Immature natural killer cell (primary cell): Measurements from ENCODE around the gene NAA10. TPM values are rescaled to one million over a fixed set of nuclear protein-coding genes. Genes with fewer than 3 reads are reported as not detected.

Experiments used
- DNase-seq, 3 donors: peaks; one replicate each; pipeline ENCODE4 v3.0.0; 2022; ENCODE audit warnings: mixed read lengths in 1 of 3
- H3K27ac Mint-ChIP-seq, 6 donors: one replicate each; pipeline ENCODE4 v1.8.0; 2020; ENCODE audit warnings: mixed read lengths in 6 of 6, mild to moderate bottlenecking in 5 of 6, inconsistent platforms in 4 of 6, moderate library complexity in 3 of 6
- H3K27me3 Mint-ChIP-seq, 3 donors: one replicate each; pipeline ENCODE4 v1.8.0; 2020 to 2021; ENCODE audit warnings: low read depth in 3 of 3, mild to moderate bottlenecking in 3 of 3, mixed read lengths in 3 of 3, moderate library complexity in 3 of 3, inconsistent platforms in 1 of 3
- H3K36me3 Mint-ChIP-seq, 3 donors: one replicate each; pipeline ENCODE4 v1.8.0; 2020; ENCODE audit warnings: mixed read lengths in 3 of 3, inconsistent platforms in 2 of 3, mild to moderate bottlenecking in 2 of 3
- H3K4me1 Mint-ChIP-seq, 2 donors: one replicate each; pipeline ENCODE4 v1.8.0; 2020; ENCODE audit warnings: inconsistent platforms in 2 of 2, mild to moderate bottlenecking in 2 of 2, mixed read lengths in 2 of 2, moderate library complexity in 1 of 2
- H3K4me3 Mint-ChIP-seq, 5 donors: one replicate each; pipeline ENCODE4 v1.8.0; 2020; ENCODE audit warnings: mild to moderate bottlenecking in 5 of 5, mixed read lengths in 5 of 5, inconsistent platforms in 3 of 5, moderate library complexity in 3 of 5
- H3K9me3 Mint-ChIP-seq, 6 donors: one replicate each; pipeline ENCODE4 v1.8.0; 2020; ENCODE audit warnings: mild to moderate bottlenecking in 6 of 6, mixed read lengths in 6 of 6, inconsistent platforms in 4 of 6, moderate library complexity in 3 of 6
- polyA plus RNA-seq, 3 donors: library from polyadenylated mRNA; unstranded; fragments of 300-500 nt; fragmentation: Illumina TruSeq; gene quantifications; one replicate each; pipeline ENCODE4 v1.2.3, GENCODE V29; 2021

Gene NAA10
- polyA plus RNA-seq, 3 donors from 2014 or later, result 70.6 to 126 (median 104) TPM

DNA sequence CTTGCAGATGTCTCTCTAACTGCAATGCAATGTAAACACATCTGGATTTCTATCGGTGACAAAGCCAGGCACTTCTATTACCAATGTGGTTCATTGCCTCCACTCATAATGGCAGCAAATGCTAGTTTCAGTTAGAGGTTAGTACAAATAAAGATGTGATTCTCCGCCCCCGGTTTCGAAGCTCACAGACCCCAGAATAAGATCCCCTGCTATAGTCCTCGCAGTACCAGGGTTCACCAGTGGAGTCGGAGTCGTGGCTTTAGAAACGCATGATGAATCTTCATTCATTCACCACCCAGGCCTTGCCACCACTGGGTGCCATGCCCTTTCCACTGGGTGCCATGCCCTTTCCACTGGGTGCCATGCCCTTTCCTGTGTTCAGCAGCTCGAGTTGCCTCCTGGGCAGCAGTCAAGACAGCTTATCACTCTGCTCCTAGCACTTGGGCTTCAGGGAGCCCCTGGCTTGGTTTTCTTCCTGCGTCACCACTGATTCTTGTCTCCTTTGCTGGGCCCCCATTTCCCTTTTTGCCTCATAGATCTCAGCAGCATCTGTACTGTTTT, 3.5 kb upstream of the NAA10 start:
- Mint-ChIP-seq H3K4me1 (peaks cover 14 to 20% of the 10 kb centered on the region in 2 donors), H3K36me3 (no peaks in the 10 kb centered on the region), H3K27me3 (peaks cover 0 to 8% (median 0%) of the 10 kb centered on the region in 3 donors), H3K9me3 (no peaks in the 10 kb centered on the region), H3K27ac (no peak overlapping the region), H3K4me3 (no peak overlapping the region)
- DNase-seq, result no peak

DNA sequence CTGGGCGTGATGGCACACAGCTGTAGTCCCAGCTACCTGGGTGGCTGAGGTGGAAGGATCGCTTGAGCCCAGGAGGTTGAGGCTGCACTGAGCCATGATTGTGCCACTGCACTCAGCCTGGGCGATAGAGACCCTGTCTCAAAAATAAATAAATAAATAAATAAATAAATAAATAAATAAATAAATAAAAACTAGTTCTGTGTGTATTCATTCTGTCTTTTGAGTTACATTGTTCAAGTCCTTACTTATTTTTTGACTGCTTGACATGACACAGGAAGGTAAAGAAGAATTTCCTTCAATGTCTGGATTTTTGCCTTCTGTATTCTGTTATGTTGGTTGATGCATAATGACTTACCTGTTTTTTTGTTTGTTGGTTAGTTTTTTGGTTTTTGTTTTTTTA, 2.2 kb upstream of the NAA10 start:
- Mint-ChIP-seq H3K27ac (peak overlapping the region in 1 of 6 donors; percentile 62), H3K4me1 (peaks cover 14 to 20% of the 10 kb centered on the region in 2 donors), H3K4me3 (no peak overlapping the region)

DNA sequence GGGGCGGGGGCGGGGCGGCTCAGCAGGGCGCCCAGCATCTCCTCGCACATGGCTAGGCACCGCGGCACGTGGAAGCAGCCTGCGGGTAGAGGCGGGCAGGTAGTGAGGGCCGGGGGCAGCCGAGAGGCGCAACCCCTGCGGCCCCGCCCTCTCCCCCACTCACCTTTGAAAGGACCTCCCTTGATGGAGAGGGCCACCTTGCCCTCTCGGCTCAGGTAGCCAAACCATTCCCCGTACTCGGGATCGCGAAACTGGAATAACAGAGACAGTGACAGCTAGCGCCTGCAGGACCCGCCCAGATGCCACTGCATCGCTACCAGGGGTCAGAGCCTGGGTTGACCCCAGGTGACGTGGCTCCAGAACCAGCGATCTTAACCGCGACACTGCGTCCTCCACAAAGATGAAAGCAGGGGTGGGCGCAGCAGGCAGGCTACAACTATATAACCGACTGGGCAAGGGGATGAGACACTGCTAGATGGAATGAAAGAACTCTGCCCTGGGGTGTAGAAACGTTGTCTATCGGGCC, 552 bp upstream of the NAA10 start:
- Mint-ChIP-seq H3K36me3 (peaks cover 0 to 3% (median 3%) of the 10 kb centered on the region in 3 donors), H3K27ac (peak overlapping the region in 4 of 6 donors; percentile 50 to 66 (median 60)), H3K9me3 (no peaks in the 10 kb centered on the region), H3K4me3 (peak overlapping the region; percentile 33 to 74 (median 73)), H3K27me3 (peaks cover 0 to 10% (median 0%) of the 10 kb centered on the region in 3 donors), H3K4me1 (peaks cover 9 to 16% of the 10 kb centered on the region in 2 donors)
- no peak for DNase-seq

More for the DNA sequence above, 2.2 kb upstream of the NAA10 start:
- Mint-ChIP-seq H3K9me3 (no peaks in the 10 kb centered on the region), H3K36me3 (no peaks in the 10 kb centered on the region), H3K27me3 (peaks cover 0 to 8% (median 0%) of the 10 kb centered on the region in 3 donors)
- DNase-seq, result no peak

DNA sequence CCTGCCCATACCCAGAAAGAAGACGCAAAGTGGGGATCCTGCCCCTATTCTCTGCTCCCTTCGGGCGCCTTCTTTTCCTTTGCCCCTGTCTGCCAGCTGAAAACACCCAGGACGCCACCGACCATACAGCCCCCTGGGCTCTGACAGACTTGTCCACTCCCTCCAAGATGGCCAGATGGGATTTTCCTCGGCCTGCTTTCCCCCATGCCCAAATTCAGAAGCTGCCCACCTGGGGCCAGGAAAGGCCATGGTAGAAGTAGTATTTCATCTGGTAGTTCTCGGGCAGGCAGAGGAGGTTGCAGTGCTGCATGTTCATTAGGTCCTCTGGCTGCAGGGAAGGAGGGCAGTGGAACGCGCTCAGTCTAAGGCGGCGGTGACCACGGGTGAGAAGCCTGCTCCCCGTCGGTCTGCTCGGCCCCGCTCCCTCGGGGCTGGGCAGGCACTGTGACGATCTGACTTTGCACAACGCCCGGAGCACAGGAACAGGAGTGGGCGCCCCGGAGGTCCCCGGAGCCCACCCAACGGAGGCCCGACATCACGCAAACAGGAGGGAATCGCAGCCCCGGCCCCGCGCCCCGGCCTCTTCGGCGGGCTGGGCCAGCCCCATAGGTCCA, 582 bp downstream of the NAA10 start:
- Mint-ChIP-seq H3K4me1 (peaks cover 11 to 17% of the 10 kb centered on the region in 2 donors), H3K27ac (peak overlapping the region in 5 of 6 donors; percentile 67 to 83 (median 80)), H3K27me3 (peaks cover 0 to 6% (median 0%) of the 10 kb centered on the region in 3 donors), H3K9me3 (no peaks in the 10 kb centered on the region), H3K36me3 (peaks cover 0 to 3% (median 3%) of the 10 kb centered on the region in 3 donors), H3K4me3 (peak overlapping the region; percentile 82 to 88 (median 85))
- no peak for DNase-seq

DNA sequence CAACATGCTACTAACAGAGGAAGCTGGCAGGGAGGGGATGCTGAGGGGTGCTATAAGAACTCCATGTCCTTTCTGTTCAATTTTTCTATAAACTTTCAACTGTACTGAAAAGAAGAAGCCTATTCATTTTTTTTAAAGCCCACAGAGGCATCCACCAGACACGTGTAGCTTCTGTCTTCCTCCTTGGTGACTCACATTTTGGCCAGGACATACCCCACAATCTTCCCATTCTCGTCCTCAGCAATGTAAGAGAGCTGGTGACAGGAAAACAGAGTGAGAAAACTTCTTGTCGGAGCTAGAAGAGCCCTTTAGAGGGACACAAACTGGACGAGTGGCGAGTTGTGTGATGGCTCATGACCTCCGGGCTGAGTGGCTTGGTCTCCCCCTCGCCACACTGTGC, 1.1 kb downstream of the NAA10 start:
- no peaks in the 10 kb centered on the region for H3K9me3 Mint-ChIP-seq
- DNase-seq, result no peak
- H3K36me3 Mint-ChIP-seq, result peaks cover 0 to 3% (median 3%) of the 10 kb centered on the region in 3 donors
- H3K4me1 Mint-ChIP-seq, result peaks cover 16 to 21% of the 10 kb centered on the region in 2 donors
- peak overlapping the region in 5 of 6 donors; percentile 67 to 83 (median 80) for H3K27ac Mint-ChIP-seq
- peaks cover 0 to 6% (median 0%) of the 10 kb centered on the region in 3 donors for H3K27me3 Mint-ChIP-seq
- H3K4me3 Mint-ChIP-seq, result peak overlapping the region; percentile 82 to 88 (median 85)

DNA sequence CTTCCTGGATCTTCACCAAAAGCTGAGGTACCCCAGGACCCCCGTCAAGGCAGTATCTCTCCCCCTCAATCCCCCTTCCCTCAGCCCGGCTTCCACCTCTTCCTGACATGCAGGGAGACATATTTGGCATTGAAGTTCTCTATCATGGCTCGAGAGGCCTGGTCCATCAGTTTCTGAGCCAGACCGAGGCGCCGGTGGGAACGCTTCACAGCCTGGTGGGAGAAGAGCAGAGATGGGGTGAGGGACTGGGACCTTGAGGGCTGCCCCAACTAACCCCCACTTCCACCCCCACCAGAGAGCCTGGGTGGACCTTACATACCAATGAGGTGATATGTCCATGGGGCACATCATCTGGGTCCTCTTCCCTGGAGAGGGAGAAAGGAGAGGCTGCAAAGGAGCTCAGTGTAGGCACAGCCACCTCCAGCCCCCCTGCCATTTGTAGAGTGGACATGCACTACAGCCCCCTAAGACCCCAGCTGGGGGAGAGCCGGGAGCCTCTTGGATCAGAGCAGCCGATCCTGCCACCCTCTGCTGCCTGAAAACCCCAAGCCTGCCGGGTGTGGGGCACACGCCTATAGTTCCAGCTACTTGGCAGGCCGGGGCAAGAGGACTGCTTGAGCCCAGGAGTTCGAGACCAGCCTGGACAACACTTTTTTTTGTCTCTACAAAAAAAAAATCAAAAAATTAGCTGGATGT, 2.5 kb downstream of the NAA10 start:
- Mint-ChIP-seq H3K4me1 (peaks cover 28 to 30% of the 10 kb centered on the region in 2 donors), H3K36me3 (peaks cover 0 to 3% (median 3%) of the 10 kb centered on the region in 3 donors), H3K27ac (no peak overlapping the region), H3K9me3 (no peaks in the 10 kb centered on the region), H3K4me3 (no peak overlapping the region), H3K27me3 (peaks cover 4 to 12% (median 5%) of the 10 kb centered on the region in 3 donors)
- DNase-seq, result no peak

DNA sequence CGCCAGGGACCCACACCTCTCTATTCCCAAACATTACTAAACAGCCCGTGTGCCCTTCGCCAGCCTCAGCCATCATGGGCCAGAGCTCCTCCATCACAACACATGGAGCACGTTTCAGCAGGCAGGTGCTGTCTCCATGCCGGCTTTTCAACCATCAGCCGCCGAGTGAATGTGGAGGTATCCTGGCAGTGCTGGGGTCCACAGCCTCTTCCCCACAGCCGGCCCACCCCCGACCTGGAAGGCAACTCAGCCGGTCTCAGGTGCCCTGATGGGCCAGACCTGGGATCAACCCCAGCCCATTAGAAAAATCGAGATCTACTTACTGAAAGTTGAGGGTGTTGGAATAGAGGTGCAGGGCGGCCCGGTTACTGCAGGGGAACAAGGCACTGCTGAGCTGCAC, 3.1 kb downstream of the NAA10 start:
- Mint-ChIP-seq H3K36me3 (peaks cover 0 to 3% (median 3%) of the 10 kb centered on the region in 3 donors), H3K27ac (peak overlapping the region in 4 of 6 donors; percentile 16 to 72 (median 51)), H3K27me3 (peaks cover 9 to 16% (median 9%) of the 10 kb centered on the region in 3 donors), H3K4me3 (no peak overlapping the region), H3K4me1 (peaks cover 34 to 36% of the 10 kb centered on the region in 2 donors), H3K9me3 (no peaks in the 10 kb centered on the region)
- no peak for DNase-seq

DNA sequence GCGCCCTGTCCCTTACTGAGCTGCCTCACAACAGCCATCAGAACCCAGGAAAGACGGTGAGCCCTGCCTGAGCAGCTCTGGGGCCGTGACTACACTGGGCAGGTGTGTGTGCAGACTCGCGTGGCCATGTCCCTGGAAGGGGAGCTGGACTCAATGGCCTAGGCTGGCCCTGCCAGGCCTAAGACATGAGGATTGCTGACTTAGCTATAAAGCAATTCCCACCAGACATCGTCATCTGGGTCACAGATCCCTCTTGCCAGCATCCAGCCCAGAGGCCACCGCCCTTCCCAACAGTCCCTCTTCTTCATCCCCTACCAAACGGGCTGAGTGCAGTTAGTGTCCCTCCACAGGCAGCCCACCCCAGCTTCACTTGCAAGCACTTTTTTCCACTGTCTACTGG, 3.7 kb downstream of the NAA10 start:
- peak overlapping the region in 1 of 5 donors; percentile 12 for H3K4me3 Mint-ChIP-seq
- H3K27ac Mint-ChIP-seq, result peak overlapping the region in 5 of 6 donors; percentile 11 to 72 (median 34)
- peaks cover 36 to 39% of the 10 kb centered on the region in 2 donors for H3K4me1 Mint-ChIP-seq

DNA sequence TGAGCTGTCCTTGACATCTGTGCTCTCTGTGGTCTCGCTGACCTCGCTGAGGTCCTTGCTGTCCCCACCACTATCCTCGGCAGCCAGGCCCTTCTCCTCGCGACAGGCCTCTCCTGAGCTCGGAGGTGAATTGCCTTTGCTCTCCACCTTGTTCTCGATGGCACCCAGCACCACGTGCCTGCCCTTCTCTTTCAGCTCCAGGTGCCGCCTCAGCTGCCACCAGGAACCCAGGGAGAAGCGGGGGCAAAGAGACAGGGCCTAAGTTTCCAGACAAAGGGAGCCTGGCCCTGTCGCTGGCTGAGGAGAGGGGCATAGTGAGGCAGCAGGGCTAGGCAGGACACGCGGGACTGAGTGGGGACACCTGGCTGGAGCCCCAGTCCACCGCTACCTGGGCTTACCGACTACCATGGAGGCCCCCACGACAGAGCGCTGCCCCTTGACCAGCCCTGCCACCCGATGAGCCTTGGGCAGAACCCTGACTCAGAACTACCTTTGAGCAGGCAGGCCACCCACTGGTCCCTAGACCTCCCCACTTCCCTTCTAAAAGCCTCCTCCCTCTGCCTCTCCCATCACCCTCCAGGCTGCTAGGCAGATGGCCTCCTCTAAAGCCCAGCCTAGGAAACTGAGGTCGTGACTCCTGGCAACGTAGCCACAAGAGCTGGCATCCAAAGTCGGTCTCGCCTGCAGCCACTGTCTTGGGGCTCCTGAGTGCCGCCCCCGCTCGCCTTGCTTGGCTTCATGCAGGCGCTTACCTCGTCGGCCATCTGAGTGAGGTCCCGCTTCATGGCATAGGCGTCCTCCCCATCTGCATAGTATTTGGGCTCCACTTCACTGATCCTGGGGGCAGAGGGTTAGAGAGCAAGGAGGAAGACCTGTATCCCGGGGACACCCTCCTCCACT, 4.6 kb downstream of the NAA10 start:
- H3K36me3 Mint-ChIP-seq, result peaks cover 0 to 3% (median 3%) of the 10 kb centered on the region in 3 donors
- H3K9me3 Mint-ChIP-seq, result peaks cover 0 to 1% (median 0%) of the 10 kb centered on the region in 6 donors
- peak overlapping the region in 3 of 6 donors; percentile 23 to 57 (median 44) for H3K27ac Mint-ChIP-seq
- peaks cover 39 to 42% of the 10 kb centered on the region in 2 donors for H3K4me1 Mint-ChIP-seq
- no peak for DNase-seq
- peak overlapping the region in 1 of 5 donors; percentile 18 for H3K4me3 Mint-ChIP-seq
- H3K27me3 Mint-ChIP-seq, result peaks cover 16 to 19% (median 17%) of the 10 kb centered on the region in 3 donors

More for the DNA sequence above, 3.7 kb downstream of the NAA10 start:
- no peaks in the 10 kb centered on the region for H3K9me3 Mint-ChIP-seq
- DNase-seq, result no peak
- peaks cover 11 to 17% (median 12%) of the 10 kb centered on the region in 3 donors for H3K27me3 Mint-ChIP-seq
- peaks cover 0 to 3% (median 3%) of the 10 kb centered on the region in 3 donors for H3K36me3 Mint-ChIP-seq

DNA sequence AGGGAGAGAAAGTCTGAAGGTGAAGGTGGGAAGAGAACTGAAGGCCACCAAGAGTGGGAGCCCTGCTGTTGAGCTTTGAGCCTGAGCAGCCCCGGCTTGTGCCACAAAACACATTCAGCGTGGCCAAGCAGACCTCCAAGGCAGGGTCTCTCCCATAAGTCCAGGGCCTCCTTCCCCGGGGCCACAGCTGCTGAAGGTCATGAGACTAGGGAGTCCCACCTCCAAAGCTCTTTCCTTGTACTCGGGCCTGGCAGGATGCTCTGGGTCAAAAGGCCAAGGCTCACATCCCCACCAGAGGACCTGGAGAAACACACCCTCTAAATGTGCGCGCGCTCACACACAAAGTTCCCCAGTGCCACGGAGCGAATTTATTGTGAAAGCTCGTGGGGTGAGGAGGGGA, 5.3 kb downstream of the NAA10 start:
- Mint-ChIP-seq H3K27me3 (peaks cover 17 to 21% (median 19%) of the 10 kb centered on the region in 3 donors), H3K4me1 (peaks cover 46 to 49% of the 10 kb centered on the region in 2 donors), H3K4me3 (no peak overlapping the region), H3K9me3 (peaks cover 0 to 1% (median 0%) of the 10 kb centered on the region in 6 donors), H3K36me3 (peaks cover 0 to 3% (median 3%) of the 10 kb centered on the region in 3 donors), H3K27ac (peak overlapping the region in 5 of 6 donors; percentile 54 to 99 (median 96))
- DNase-seq, result no peak

DNA sequence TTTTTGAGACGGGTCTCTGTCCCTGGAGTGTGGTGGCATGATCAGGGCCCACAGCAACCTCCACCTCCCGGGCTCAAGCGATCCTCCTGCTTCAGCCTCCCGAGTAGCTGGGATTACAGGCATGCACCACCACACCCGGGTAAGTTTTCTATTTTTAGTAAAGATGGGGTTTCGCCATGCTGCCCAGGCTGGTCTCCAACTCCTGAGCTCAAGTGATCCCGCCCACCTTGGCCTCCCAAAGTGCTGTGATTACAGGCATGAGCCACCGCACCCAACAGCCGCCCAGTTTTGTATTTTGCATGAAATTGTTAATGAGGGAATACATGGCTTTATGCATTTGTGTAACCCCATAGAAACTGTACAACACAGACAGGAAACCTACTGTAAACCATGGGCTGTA, 6.0 kb downstream of the NAA10 start:
- DNase-seq, result no peak
- peak overlapping the region; percentile 44 to 95 (median 92) for H3K4me3 Mint-ChIP-seq
- peaks cover 17 to 21% (median 19%) of the 10 kb centered on the region in 3 donors for H3K27me3 Mint-ChIP-seq
- peaks cover 48 to 51% of the 10 kb centered on the region in 2 donors for H3K4me1 Mint-ChIP-seq
- peak overlapping the region; percentile 54 to 99 (median 97) for H3K27ac Mint-ChIP-seq
- H3K9me3 Mint-ChIP-seq, result peaks cover 0 to 1% (median 0%) of the 10 kb centered on the region in 6 donors
- peaks cover 0 to 3% (median 3%) of the 10 kb centered on the region in 3 donors for H3K36me3 Mint-ChIP-seq

DNA sequence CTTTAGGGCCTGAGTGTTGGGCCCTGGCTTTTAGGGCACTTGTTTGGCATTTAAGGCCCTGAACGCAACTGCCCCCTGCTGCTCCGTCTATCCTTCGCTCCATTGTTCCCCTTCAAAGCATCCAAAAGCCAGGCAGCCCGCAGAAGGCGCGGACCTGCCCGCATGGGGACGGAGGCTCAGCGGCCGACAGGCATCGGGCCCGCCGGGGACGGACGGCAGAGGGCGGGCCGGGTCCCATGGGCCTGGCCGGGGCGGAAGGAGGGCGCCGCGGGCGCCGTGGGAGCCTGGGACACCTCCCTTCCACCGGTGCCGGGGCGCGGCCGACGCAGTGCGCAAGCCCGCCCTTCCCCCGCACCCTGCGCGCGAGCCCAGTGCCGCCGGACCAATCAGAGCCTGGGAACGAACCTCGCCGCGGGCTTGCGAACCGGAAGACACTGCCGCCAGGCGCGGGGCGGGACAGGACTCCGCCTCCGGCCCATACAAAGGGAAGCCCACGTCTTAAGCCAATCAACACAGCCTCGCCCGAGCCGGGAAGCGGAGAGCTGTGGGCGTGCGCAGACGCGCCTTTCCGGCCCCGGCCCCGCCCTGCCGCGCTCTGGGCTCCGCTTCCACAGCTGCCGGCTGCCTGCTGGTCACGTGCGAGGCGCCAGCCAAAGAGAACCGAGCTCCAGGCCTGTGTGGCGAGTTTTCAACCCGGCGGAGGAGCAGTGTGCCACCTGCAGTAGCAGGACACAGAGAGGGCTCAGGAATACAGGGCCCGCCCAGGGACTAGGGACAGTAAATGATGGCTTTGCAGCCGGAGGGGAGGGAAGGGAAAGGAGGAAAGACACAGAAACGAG, 6.7 kb downstream of the NAA10 start:
- Mint-ChIP-seq H3K36me3 (peaks cover 0 to 3% (median 3%) of the 10 kb centered on the region in 3 donors), H3K27ac (peak overlapping the region; percentile 96 to 100 (median 98))

More for the DNA sequence above, 6.7 kb downstream of the NAA10 start:
- Mint-ChIP-seq H3K4me1 (peaks cover 51 to 53% of the 10 kb centered on the region in 2 donors), H3K9me3 (peaks cover 0 to 1% (median 0%) of the 10 kb centered on the region in 6 donors), H3K4me3 (peak overlapping the region; percentile 87 to 95 (median 92)), H3K27me3 (peaks cover 15 to 21% (median 19%) of the 10 kb centered on the region in 3 donors)
- DNase-seq, result peak; percentile 94 to 98 (median 98)
